ENCODE data around the gene DDX49. TPM values are rescaled to one million over a fixed set of nuclear protein-coding genes. Genes with fewer than 3 reads are reported as not detected.

The DDX49 gene
- total and polyA plus RNA-seq, 2 experiments from 2014 or later: 48.5 to 57.6 TPM

DNA sequence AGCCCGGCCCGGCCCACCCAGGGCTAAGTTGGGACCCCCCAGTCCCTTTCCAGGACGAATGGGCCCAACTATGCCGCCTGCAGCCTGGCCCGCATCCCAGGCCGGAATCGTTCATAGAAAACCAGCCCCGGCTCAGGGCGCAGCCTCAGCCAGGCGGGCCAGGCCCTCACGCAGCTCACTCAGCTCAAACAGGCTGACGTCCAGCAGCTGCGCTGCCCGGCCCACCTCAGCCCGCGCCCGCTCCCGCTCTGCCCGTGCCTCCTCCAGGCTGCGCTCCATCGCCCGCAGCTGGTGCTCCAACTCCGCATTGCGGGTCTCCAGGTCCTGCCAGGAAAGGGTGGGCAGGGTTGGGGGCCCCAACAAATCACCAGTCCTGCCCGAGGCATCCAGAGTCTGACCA is 9.8 kb downstream of the DDX49 start:
- Histone ChIP-seq H3K27me3 (no peaks in the 10 kb centered on the region), H3K4me3 (no peak overlapping the region), H3K9me3 (ENCODE audit: low read depth) (no peaks in the 10 kb centered on the region), H3K36me3 (peaks cover 16% of the 10 kb centered on the region), H3K27ac (no peak overlapping the region), H3K4me1 (ENCODE audit: low read depth) (no peaks in the 10 kb centered on the region)
- DNase-seq (ENCODE audit: low read depth in 1 of 2, low spot score in 1 of 2): no peak
- TF ChIP-seq, protein P1, sequence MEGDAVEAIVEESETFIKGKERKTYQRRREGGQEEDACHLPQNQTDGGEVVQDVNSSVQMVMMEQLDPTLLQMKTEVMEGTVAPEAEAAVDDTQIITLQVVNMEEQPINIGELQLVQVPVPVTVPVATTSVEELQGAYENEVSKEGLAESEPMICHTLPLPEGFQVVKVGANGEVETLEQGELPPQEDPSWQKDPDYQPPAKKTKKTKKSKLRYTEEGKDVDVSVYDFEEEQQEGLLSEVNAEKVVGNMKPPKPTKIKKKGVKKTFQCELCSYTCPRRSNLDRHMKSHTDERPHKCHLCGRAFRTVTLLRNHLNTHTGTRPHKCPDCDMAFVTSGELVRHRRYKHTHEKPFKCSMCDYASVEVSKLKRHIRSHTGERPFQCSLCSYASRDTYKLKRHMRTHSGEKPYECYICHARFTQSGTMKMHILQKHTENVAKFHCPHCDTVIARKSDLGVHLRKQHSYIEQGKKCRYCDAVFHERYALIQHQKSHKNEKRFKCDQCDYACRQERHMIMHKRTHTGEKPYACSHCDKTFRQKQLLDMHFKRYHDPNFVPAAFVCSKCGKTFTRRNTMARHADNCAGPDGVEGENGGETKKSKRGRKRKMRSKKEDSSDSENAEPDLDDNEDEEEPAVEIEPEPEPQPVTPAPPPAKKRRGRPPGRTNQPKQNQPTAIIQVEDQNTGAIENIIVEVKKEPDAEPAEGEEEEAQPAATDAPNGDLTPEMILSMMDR (IDR thresholded peaks at IDR 0.05; ENCODE audit: low read depth, low read length): no peak

DNA sequence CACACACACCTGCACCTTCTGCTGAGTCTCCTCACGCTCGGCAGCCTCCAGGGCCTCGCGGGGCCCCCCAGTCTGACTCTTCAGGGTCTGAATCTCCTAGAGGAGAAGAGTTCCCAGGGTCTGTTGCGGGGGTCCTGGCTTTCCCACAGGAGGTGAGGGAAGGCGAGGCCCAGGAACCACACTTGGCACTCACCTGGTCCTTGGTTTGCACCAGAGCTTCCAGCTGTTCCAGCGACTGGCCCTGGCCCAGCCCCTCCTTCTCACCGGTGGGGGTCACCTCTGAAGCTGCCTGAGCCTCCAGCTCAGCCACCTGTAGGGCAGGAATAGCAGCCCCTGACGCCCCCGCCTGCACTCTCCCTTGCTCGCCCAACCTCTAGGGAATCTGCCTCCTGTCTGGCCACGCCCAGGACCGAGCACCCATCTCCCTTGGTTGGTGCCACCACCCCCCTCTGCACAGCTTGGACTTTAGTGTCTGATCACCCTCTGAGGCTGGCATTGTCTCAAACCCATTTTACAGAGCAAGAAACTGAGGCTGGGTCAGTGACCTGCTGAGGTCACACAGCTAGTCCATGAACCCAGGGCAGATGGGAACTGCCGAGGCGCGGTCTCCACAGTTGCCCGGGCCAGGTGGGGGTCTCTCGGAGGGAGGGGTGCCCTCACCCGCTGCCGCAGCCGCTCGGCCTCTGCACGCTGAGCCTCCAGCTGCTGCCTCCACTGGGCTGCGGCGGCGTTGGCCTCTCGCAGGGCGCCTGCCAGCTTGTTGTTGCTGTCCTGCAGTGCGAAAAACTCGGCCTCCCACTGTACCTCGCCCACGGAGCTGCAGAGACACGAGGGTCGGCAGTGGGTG is 12.0 kb downstream of the DDX49 start:
- Histone ChIP-seq H3K9me3 (ENCODE audit: low read depth) (no peaks in the 10 kb centered on the region), H3K36me3 (peaks cover 9% of the 10 kb centered on the region), H3K27me3 (no peaks in the 10 kb centered on the region), H3K4me1 (ENCODE audit: low read depth) (no peaks in the 10 kb centered on the region), H3K27ac (no peak overlapping the region), H3K4me3 (no peak overlapping the region)
- DNase-seq (ENCODE audit: low read depth in 1 of 2, low spot score in 1 of 2): no peak
- TF ChIP-seq, protein P1 (IDR thresholded peaks at IDR 0.05; ENCODE audit: low read depth, low read length): no peak

DNA sequence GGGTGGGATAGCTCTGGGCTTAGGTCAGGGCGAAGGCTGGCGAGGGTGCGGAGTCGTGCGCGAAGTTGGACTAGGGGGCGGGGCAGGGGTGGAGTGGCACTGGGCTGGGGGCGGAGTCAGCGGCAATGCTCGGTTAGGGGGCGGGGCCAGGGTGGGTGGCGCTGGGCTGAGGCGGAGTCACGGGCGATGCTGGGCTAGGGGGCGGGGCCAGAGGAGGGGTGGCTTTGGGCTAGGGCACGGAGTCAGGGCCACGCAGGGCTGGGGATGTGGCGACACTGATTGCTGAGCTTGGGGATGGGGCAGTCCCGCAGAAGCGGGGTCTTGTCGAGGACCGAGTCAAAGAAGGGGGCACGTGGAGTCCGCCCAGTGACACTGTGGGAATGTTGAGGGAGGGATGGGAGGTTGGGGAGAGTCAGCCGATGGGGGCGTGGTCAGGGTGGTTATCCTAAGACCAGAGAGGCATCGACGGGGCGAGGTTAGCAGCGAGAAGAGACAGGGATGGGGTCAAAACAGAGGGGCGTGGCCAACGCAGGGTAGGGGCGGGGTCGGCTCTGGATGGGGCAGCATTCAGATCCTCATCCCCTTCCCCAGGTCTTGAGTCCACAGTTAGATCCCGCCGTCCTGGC is 12.8 kb downstream of the DDX49 start:
- peak overlapping the region; percentile 2 for H3K4me3 ChIP-seq
- no peaks in the 10 kb centered on the region for H3K27me3 ChIP-seq
- no peaks in the 10 kb centered on the region for H3K9me3 ChIP-seq (ENCODE audit: low read depth)
- H3K4me1 ChIP-seq (ENCODE audit: low read depth): no peaks in the 10 kb centered on the region
- no peak overlapping the region for H3K27ac ChIP-seq
- TF ChIP-seq, protein P1 (IDR thresholded peaks at IDR 0.05; ENCODE audit: low read depth, low read length): no peak
- peak; percentile 51 to 88 for DNase-seq (ENCODE audit: low read depth in 1 of 2, low spot score in 1 of 2)
- peaks cover 9% of the 10 kb centered on the region for H3K36me3 ChIP-seq

DNA sequence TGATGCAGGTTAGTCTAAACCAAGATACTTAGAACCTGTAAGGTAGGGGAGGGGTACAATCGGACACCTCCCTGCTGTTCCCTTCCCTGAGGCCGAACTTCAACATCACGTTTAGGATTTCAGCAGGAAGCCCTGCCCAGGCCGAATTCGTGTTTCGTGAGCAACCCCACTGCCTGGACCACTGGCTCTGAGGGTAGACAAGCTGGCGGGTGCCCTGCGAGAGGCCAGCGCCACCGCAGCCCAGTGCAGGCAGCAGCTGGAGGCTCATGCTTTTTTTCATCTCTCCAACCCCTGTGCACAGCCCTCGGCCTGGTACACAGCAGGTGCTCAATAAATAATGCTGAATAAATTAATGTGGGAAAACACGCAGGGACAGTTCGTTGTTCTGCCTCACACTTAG is 13.8 kb downstream of the DDX49 start:
- Histone ChIP-seq H3K4me3 (no peak overlapping the region), H3K9me3 (ENCODE audit: low read depth) (no peaks in the 10 kb centered on the region), H3K36me3 (peaks cover 5% of the 10 kb centered on the region), H3K27me3 (no peaks in the 10 kb centered on the region), H3K27ac (no peak overlapping the region), H3K4me1 (ENCODE audit: low read depth) (no peaks in the 10 kb centered on the region)
- DNase-seq (ENCODE audit: low read depth in 1 of 2, low spot score in 1 of 2): no peak
- TF ChIP-seq, protein P1 (IDR thresholded peaks at IDR 0.05; ENCODE audit: low read depth, low read length): no peak

DNA sequence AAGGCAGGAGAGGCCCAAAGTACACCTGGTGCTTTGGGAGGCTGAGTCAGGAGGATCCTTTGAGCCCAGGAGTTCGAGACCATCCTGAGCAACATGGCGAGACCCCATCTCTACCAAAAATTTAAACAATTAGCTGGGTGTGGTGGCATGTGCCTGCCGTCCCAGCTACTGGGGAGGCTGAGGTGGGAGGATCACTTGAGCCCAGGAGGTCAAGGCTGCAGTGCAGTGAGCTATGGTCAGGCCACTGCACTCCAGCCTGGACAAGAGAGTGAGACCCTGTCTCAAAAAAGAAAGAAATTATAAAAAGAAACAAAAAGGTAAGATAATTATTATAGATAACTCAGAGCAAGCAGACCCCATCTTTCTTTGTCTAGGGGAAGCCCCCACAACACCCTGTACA is 19.6 kb downstream of the DDX49 start:
- H3K9me3 ChIP-seq (ENCODE audit: low read depth): no peaks in the 10 kb centered on the region
- no peak for DNase-seq (ENCODE audit: low read depth in 1 of 2, low spot score in 1 of 2)
- no peak overlapping the region for H3K4me3 ChIP-seq
- no peaks in the 10 kb centered on the region for H3K27me3 ChIP-seq
- no peak overlapping the region for H3K27ac ChIP-seq
- H3K4me1 ChIP-seq (ENCODE audit: low read depth): no peaks in the 10 kb centered on the region
- H3K36me3 ChIP-seq: peaks cover 2% of the 10 kb centered on the region
- TF ChIP-seq, protein P1 (IDR thresholded peaks at IDR 0.05; ENCODE audit: low read depth, low read length): no peak
